GM19025 (cell line): ENCODE data around the gene GMIP.

Experiments used
- ATAC-seq: cut with Tn5 transposase; IDR thresholded peaks from one replicate; pipeline ENCODE4 v1.9.1; 2021; ENCODE audit warnings: mild to moderate bottlenecking, low read depth, moderate library complexity; ENCODE audit not compliant: unreplicated experiment

The GMIP gene

GRCh38 chr19:19579533-19580361, 63.7 kb downstream of the GMIP start:
- no peak for ATAC-seq
